K562 (cell line): ENCODE results near the gene GBP6. TPM values are rescaled to one million over a fixed set of nuclear protein-coding genes. Genes with fewer than 3 reads are reported as not detected.
A peak's percentile ranks its signal among the peaks of the same experiment; 100 is the strongest.

Experiments used
- ATAC-seq: fragments of 200-7000 bp; cut with Tn5 transposase; 3 replicates; pipeline ENCODE4 v1.9.1; 2020; ENCODE audit warnings: moderate library complexity
- BruUV-seq: library from RNA; stranded (reverse); fragments of 400-500 nt; replicated peaks from 2 replicates; lab custom pipeline; 2021; lab: Mats Ljungman, UMichigan
- CTCF ChIA-PET: fragments of 300-600 bp; formaldehyde crosslinking; extraction: SDS; loops from one replicate; lab custom pipeline; 2021; ENCODE audit warnings: low intra/inter-chr PET ratio; lab: Yijun Ruan, JAX
- POLR2A ChIA-PET: fragments of 300-600, 350-650 bp; sonication (Branson Sonifier 250); formaldehyde crosslinking; extraction: SDS; loops from one replicate; lab custom pipeline; 2021; ENCODE audit warnings: antibody characterized with exemption, inconsistent platforms; lab: Yijun Ruan, JAX
- DNase-seq, 4 experiments: peaks; one replicate each; pipeline versions ENCODE4 v3.0.0 to v3.0.0-alpha.2; 2011 to 2018; ENCODE audit warnings: low spot score in 3 of 4, mixed read lengths in 3 of 4; ENCODE audit errors: extremely low read depth in 1 of 4
- FAIRE-seq: peaks from 2 replicates; lab custom pipeline; 2011; peaks lifted over from hg19 to GRCh38; lab: Jason Lieb, UNC
- H2AFZ ChIP-seq: 2 replicates; pipeline ENCODE4 v1.6.0; 2011; ENCODE audit warnings: low read depth, low read length, control low read depth, inconsistent platforms
- H3K27ac ChIP-seq: fragments of 200-600 bp; 3 replicates; pipeline ENCODE4 v1.8.0; 2011; ENCODE audit warnings: low read depth, mild to moderate bottlenecking, control low read depth, inconsistent platforms, low read length, moderate library complexity, mixed read lengths; ENCODE audit errors: extremely low read depth
- H3K27me3 ChIP-seq, 2 experiments: fragments of 300-600 bp in 1 of 2; 2 replicates in 1 of 2; 3 replicates in 1 of 2; pipeline versions ENCODE4 v1.6.0 to v1.8.0; 2011; ENCODE audit warnings: inconsistent platforms in 2 of 2, low read length in 2 of 2, mild to moderate bottlenecking in 1 of 2, mixed read lengths in 1 of 2, moderate library complexity in 1 of 2; ENCODE audit not compliant: control insufficient read depth in 2 of 2, insufficient read depth in 2 of 2
- H3K36me3 ChIP-seq: fragments of 300-600 bp; 3 replicates; pipeline ENCODE4 v1.8.0; 2011; ENCODE audit warnings: mild to moderate bottlenecking, low read length, inconsistent platforms; ENCODE audit not compliant: control insufficient read depth, insufficient read depth
- H3K4me1 ChIP-seq, 2 experiments: fragments of 200-600 bp in 1 of 2; replicated peaks in 1 of 2; 2 replicates in 1 of 2; 3 replicates in 1 of 2; pipeline versions ENCODE4 v1.5.1 to v1.8.0; 2011; ENCODE audit warnings: inconsistent platforms in 2 of 2, low read length in 2 of 2, mild to moderate bottlenecking in 1 of 2, mixed read lengths in 1 of 2, moderate library complexity in 1 of 2; ENCODE audit not compliant: control insufficient read depth in 2 of 2, insufficient read depth in 2 of 2
- H3K4me2 ChIP-seq: 2 replicates; pipeline ENCODE4 v1.6.1; 2011; ENCODE audit warnings: low read length, control low read depth, inconsistent platforms, mixed read lengths; ENCODE audit not compliant: insufficient read depth
- H3K4me3 ChIP-seq: fragments of 200-600 bp; sonication (generic), shearing (Covaris generic); 2 replicates; pipeline ENCODE4 v1.5.1; 2016; ENCODE audit warnings: control low read depth, inconsistent platforms
- H3K79me2 ChIP-seq: fragments of 200-600 bp; 3 replicates; pipeline ENCODE4 v1.8.0; 2011; ENCODE audit warnings: low read length, inconsistent platforms; ENCODE audit not compliant: control insufficient read depth, insufficient read depth
- H3K9ac ChIP-seq, 2 experiments: 2 replicates each; pipeline versions ENCODE4 v1.6.0 to v1.6.1; 2011; ENCODE audit warnings: low read depth in 2 of 2, low read length in 2 of 2, control low read depth in 1 of 2, inconsistent platforms in 1 of 2, mild to moderate bottlenecking in 1 of 2, mixed read lengths in 1 of 2; ENCODE audit not compliant: insufficient read depth in 1 of 2
- H3K9me1 ChIP-seq: one replicate; pipeline ENCODE4 v1.6.0; 2011; ENCODE audit warnings: inconsistent platforms, mild to moderate bottlenecking, low read length, moderate library complexity; ENCODE audit not compliant: control insufficient read depth, insufficient read depth
- H3K9me3 ChIP-seq: replicated peaks from 2 replicates; pipeline ENCODE4 v1.5.1; 2011; ENCODE audit warnings: low read depth, low read length, inconsistent platforms; ENCODE audit not compliant: control insufficient read depth, insufficient read depth
- H4K20me1 ChIP-seq: replicated peaks from 2 replicates; pipeline ENCODE4 v1.6.1; 2011; ENCODE audit warnings: low read length, inconsistent platforms, mixed read lengths; ENCODE audit not compliant: control insufficient read depth, insufficient read depth
- DEAF1 ChIP-seq: fragments of 450-650 bp; formaldehyde crosslinking; IDR thresholded peaks from 2 replicates; pipeline ENCODE4 v1.4.0; 2020; ENCODE audit warnings: mild to moderate bottlenecking, moderate library complexity
- HMBOX1 ChIP-seq: sonication (generic); IDR thresholded peaks from 2 replicates; pipeline ENCODE4 v1.6.1; 2016
- MAZ ChIP-seq, 2 experiments: fragments of 450-650 bp in 1 of 2; sonication (generic) in 1 of 2; formaldehyde crosslinking; IDR thresholded peaks in 1 of 2; conservative IDR thresholded peaks in 1 of 2; 2 replicates each; pipeline versions ENCODE4 v1.4.0 to v1.5.0; 2020; ENCODE audit warnings: mild to moderate bottlenecking in 1 of 2, missing genetic modification reagents in 1 of 2
- POLR2AphosphoS5 ChIP-seq: IDR thresholded peaks from 2 replicates; pipeline ENCODE4 v1.6.1; 2011; ENCODE audit warnings: mild to moderate bottlenecking, low read depth, low read length, moderate library complexity; ENCODE audit not compliant: control insufficient read depth, insufficient read depth
- REST ChIP-seq, 2 experiments: fragments of 450-650 bp; formaldehyde crosslinking in 1 of 2; IDR thresholded peaks; 2 replicates each; pipeline versions ENCODE4 v1.4.0 to v1.6.1; 2014 to 2020; ENCODE audit warnings: mild to moderate bottlenecking in 2 of 2, borderline replicate concordance in 1 of 2, low read depth in 1 of 2
- SP1 ChIP-seq: sonication (generic); formaldehyde crosslinking; IDR thresholded peaks from 2 replicates; pipeline ENCODE4 v1.8.1; 2022; ENCODE audit warnings: mild to moderate bottlenecking, missing genetic modification reagents
- WGBS: fragments of 100-300 bp; shearing (Covaris generic); methylation state at CpG from one replicate; pipeline ENCODE4 v1.1.6; 2016; ENCODE audit warnings: low coverage, mixed read lengths; ENCODE audit not compliant: insufficient coverage; ENCODE audit errors: missing lambda C conversion rate; 5-methylcytosine and 5-hydroxymethylcytosine counted together
- in situ Hi-C: fragments of 300-500 bp; cut with MboI; formaldehyde crosslinking; loops from 4 replicates; pipeline ENCODE4 v1.15.0; 2018; ENCODE audit warnings: inconsistent platforms, mixed read lengths
- intact Hi-C: fragments of 100-400 bp; cut with micrococcal nuclease; formaldehyde crosslinking; loops from 2 replicates; pipeline ENCODE4 v1.14.2; 2022
- polyA plus RNA-seq, 8 experiments: library from polyadenylated mRNA; depleted of rRNA in 4 of 8; stranded (reverse) in 5 of 8; unstranded in 3 of 8; fragments of >200 nt; fragmentation: Nextera tagmentation in 2 of 8; fragmentation: Illumina TruSeq in 1 of 8; extraction: Ambion mirVana in 2 of 8; extraction: Trizol in 1 of 8; gene quantifications; 2 replicates each; pipeline versions ENCODE4 v1.2.1 to v1.2.3, GENCODE V29; 2011 to 2014; ENCODE audit warnings: inconsistent platforms in 1 of 8, missing spikeins in 1 of 8
- total RNA-seq, 7 experiments: library from RNA; depleted of rRNA in 6 of 7; stranded (reverse); fragments of >200 nt in 6 of 7; fragmentation: Illumina TruSeq in 2 of 7; extraction: Trizol in 2 of 7; gene quantifications; 2 replicates each; pipeline versions ENCODE4 v1.2.1 to v1.2.3, GENCODE V29; 2011 to 2021; ENCODE audit warnings: low replicate concordance in 1 of 7

GBP6 gene
- total and polyA plus RNA-seq, 9 of the 15 experiments (the other 6 are each of a cell fraction or from before 2014, with no cell fraction given), result not detected

- TF ChIP-seq HMBOX1 (no peak), POLR2AphosphoS5 (no peak)
These were observed 7.0 kb upstream of the GBP6 start (continued) for GRCh38 chr1:89356658-89357400.

GRCh38 chr1:89358287-89358893, 5.5 kb upstream of the GBP6 start:
- ChIA-PET POLR2A (no interaction called here), CTCF (interaction anchor here (0.6 to 2.6 kb wide), 5 partner anchors 210 to 423 kb away, joined by 3 to 14 read pairs (median 5); no protein-coding TSS in a partner anchor)
- in situ Hi-C loops, result no loop called here
- intact Hi-C loops, result loop anchor here (1.0 to 10.0 kb wide), 4 partner anchors 96 to 360 kb away; partner anchors contain the start of gene GBP4
- Histone ChIP-seq H3K27ac (no peak overlapping the region), H3K4me1 (no peaks in the 10 kb centered on the region), H3K4me3 (no peak overlapping the region), H3K9ac (no peak overlapping the region), H3K79me2 (no peaks in the 10 kb centered on the region), H3K9me1 (no peaks in the 10 kb centered on the region), H3K36me3 (no peaks in the 10 kb centered on the region), H4K20me1 (no peaks in the 10 kb centered on the region), H3K4me2 (no peak overlapping the region), H2AFZ (no peak overlapping the region), H3K27me3 (0 out of 5 replicates have a peak, but pooled peaks cover 0 to 4% of the 10 kb centered on the region in 2 experiments), H3K9me3 (no peaks in the 10 kb centered on the region)
- no TSS peak for BruUV-seq
- DNase-seq (peak; percentile 23 to 74 (median 44)), ATAC-seq (peak; percentile 98), FAIRE-seq (peak; percentile 90)
- 0% methylated on average over 8 of the region's 8 CpGs for WGBS
- TF ChIP-seq SP1 (CRISPR knock-in tag) (no peak), MAZ (CRISPR knock-in tag; conservative IDR thresholded peaks at IDR 0.05 in 1 of 2, IDR thresholded peaks at IDR 0.05 in 1 of 2) (0 out of 4 replicates have a peak, but pooled peaks of 1 of the 2 experiments have one; percentile 14), REST (IDR thresholded peaks at IDR 0.05; ENCODE audit: borderline replicate concordance) (peak; percentile 77), REST (CRISPR knock-in tag; IDR thresholded peaks at IDR 0.05; ENCODE audit: low read depth) (no peak), DEAF1 (CRISPR knock-in tag) (peak; percentile 73)
